Keratinocyte (primary cell): Measurements from ENCODE around the gene MAPK1. TPM values are rescaled to one million over a fixed set of nuclear protein-coding genes. Genes with fewer than 3 reads are reported as not detected.

Source experiments
- DNase-seq: peaks from one replicate; pipeline ENCODE4 v3.0.0-alpha.2; 2011; ENCODE audit warnings: low read depth, missing footprints, low spot score
- FAIRE-seq: peaks from 2 replicates; lab custom pipeline; 2011; peaks lifted over from hg19 to GRCh38; lab: Jason Lieb, UNC
- H2AFZ ChIP-seq: 2 replicates; pipeline ENCODE4 v1.6.0; 2012; ENCODE audit warnings: low read length, control low read depth, inconsistent platforms; ENCODE audit not compliant: control insufficient read depth
- H3K27ac ChIP-seq: 2 replicates; pipeline ENCODE4 v1.5.1; 2011; ENCODE audit warnings: low read length; ENCODE audit not compliant: control insufficient read depth, insufficient read depth
- H3K27me3 ChIP-seq: 3 replicates; pipeline ENCODE4 v1.6.0; 2011; ENCODE audit warnings: low read length; ENCODE audit not compliant: control insufficient read depth, insufficient read depth; ENCODE audit errors: extremely low read depth
- H3K36me3 ChIP-seq, 2 experiments: 2 replicates in 1 of 2; 3 replicates in 1 of 2; pipeline ENCODE4 v1.5.1; 2011; ENCODE audit warnings: low read length in 2 of 2, mild to moderate bottlenecking in 1 of 2; ENCODE audit not compliant: control insufficient read depth in 2 of 2, insufficient read depth in 2 of 2; ENCODE audit errors: extremely low read depth in 1 of 2
- H3K4me1 ChIP-seq: 3 replicates; pipeline ENCODE4 v1.5.1; 2011; ENCODE audit warnings: low read length; ENCODE audit not compliant: control insufficient read depth, insufficient read depth; ENCODE audit errors: extremely low read depth
- H3K4me2 ChIP-seq: 3 replicates; pipeline ENCODE4 v1.6.0; 2011; ENCODE audit warnings: low read depth, low read length; ENCODE audit not compliant: control insufficient read depth, insufficient read depth; ENCODE audit errors: extremely low read depth
- H3K4me3 ChIP-seq, 3 experiments: fragments of 200-600 bp in 1 of 3; sonication (generic) in 1 of 3; 2 replicates in 2 of 3; 3 replicates in 1 of 3; pipeline ENCODE4 v1.5.1; 2011 to 2016; ENCODE audit warnings: low read length in 3 of 3, mild to moderate bottlenecking in 3 of 3, control low read depth in 2 of 3, inconsistent platforms in 1 of 3, low read depth in 1 of 3, mixed read lengths in 1 of 3, mixed run types in 1 of 3, moderate library complexity in 1 of 3; ENCODE audit not compliant: control insufficient read depth in 2 of 3, insufficient read depth in 2 of 3; ENCODE audit errors: extremely low read depth in 1 of 3
- H3K79me2 ChIP-seq: 2 replicates; pipeline ENCODE4 v1.6.0; 2012; ENCODE audit warnings: low read length; ENCODE audit not compliant: control insufficient read depth, insufficient read depth
- H3K9ac ChIP-seq: 3 replicates; pipeline ENCODE4 v1.6.0; 2011; ENCODE audit warnings: low read length; ENCODE audit not compliant: control insufficient read depth, insufficient read depth; ENCODE audit errors: extremely low read depth
- H3K9me1 ChIP-seq: 3 replicates; pipeline ENCODE4 v1.6.0; 2011; ENCODE audit warnings: low read length; ENCODE audit not compliant: control insufficient read depth, insufficient read depth; ENCODE audit errors: extremely low read depth
- H3K9me3 ChIP-seq: 2 replicates; pipeline ENCODE4 v1.5.1; 2012; ENCODE audit warnings: low read depth, low read length; ENCODE audit not compliant: control insufficient read depth
- H4K20me1 ChIP-seq: 3 replicates; pipeline ENCODE4 v1.6.0; 2011; ENCODE audit warnings: low read length; ENCODE audit not compliant: control insufficient read depth, insufficient read depth; ENCODE audit errors: extremely low read depth
- EZH2 ChIP-seq: IDR thresholded peaks from one replicate; pipeline ENCODE4 v1.6.1; 2012; ENCODE audit warnings: inconsistent platforms, mild to moderate bottlenecking, low read length, moderate library complexity
- dilution Hi-C: fragments of 300-500 bp; cut with MboI; formaldehyde crosslinking; loops from one replicate; pipeline ENCODE4 v1.7.0; 2020; ENCODE audit warnings: low sequenced_read_pairs; ENCODE audit not compliant: extremely low pct_ligation_motif_present
- polyA plus RNA-seq, 5 experiments: library from polyadenylated mRNA; depleted of rRNA in 3 of 5; stranded (reverse) in 3 of 5; stranded (forward) in 1 of 5; unstranded in 1 of 5; fragments of >200 nt; gene quantifications; 1 replicate in 1 of 5; 2 replicates in 3 of 5; 3 replicates in 1 of 5; pipeline versions ENCODE4 v1.2.1 to v1.2.3, GENCODE V29; 2011 to 2012; ENCODE audit warnings: missing spikeins in 2 of 5, low read depth in 1 of 5, low replicate concordance in 1 of 5
- TF ChIP-seq, protein P1 (sequence below), 3 experiments: IDR thresholded peaks in 1 of 3; conservative IDR thresholded peaks in 1 of 3; optimal IDR thresholded peaks in 1 of 3; 2 replicates in 2 of 3; 3 replicates in 1 of 3; pipeline versions ENCODE3 to v1.5.1; 2011; ENCODE audit warnings: low read length in 3 of 3, mild to moderate bottlenecking in 3 of 3, moderate library complexity in 2 of 3, control low read depth in 1 of 3, inconsistent platforms in 1 of 3; ENCODE audit not compliant: insufficient read depth in 2 of 3; ENCODE audit errors: extremely low read depth in 1 of 3

The MAPK1 gene
- polyA plus RNA-seq, 1 donor (not counting 4 experiments of a cell fraction or from before 2014, with no cell fraction given), result 136 TPM

- Histone ChIP-seq H3K79me2 (no peaks in the 10 kb centered on the region), H3K27me3 (no peaks in the 10 kb centered on the region)
- no peak for FAIRE-seq
Observed at GRCh38 chr22:21904250-21904789, 36.9 kb upstream of the MAPK1 start.

GRCh38 chr22:21903283-21903682, 35.8 kb upstream of the MAPK1 start:
- no peaks in the 10 kb centered on the region for H3K79me2 ChIP-seq
- H3K4me3 ChIP-seq, result no peak overlapping the region
- H3K27ac ChIP-seq, result no peak overlapping the region
- H3K9ac ChIP-seq, result no peak overlapping the region
- no peak for DNase-seq
- no peak overlapping the region for H2AFZ ChIP-seq
- no peaks in the 10 kb centered on the region for H3K4me1 ChIP-seq
- H3K9me1 ChIP-seq, result no peaks in the 10 kb centered on the region
- no peaks in the 10 kb centered on the region for H3K9me3 ChIP-seq
- no peaks in the 10 kb centered on the region for H3K27me3 ChIP-seq
- TF ChIP-seq EZH2, result no peak
- TF ChIP-seq, protein P1, sequence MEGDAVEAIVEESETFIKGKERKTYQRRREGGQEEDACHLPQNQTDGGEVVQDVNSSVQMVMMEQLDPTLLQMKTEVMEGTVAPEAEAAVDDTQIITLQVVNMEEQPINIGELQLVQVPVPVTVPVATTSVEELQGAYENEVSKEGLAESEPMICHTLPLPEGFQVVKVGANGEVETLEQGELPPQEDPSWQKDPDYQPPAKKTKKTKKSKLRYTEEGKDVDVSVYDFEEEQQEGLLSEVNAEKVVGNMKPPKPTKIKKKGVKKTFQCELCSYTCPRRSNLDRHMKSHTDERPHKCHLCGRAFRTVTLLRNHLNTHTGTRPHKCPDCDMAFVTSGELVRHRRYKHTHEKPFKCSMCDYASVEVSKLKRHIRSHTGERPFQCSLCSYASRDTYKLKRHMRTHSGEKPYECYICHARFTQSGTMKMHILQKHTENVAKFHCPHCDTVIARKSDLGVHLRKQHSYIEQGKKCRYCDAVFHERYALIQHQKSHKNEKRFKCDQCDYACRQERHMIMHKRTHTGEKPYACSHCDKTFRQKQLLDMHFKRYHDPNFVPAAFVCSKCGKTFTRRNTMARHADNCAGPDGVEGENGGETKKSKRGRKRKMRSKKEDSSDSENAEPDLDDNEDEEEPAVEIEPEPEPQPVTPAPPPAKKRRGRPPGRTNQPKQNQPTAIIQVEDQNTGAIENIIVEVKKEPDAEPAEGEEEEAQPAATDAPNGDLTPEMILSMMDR (optimal IDR thresholded peaks at IDR 0.05 in 1 of 3, IDR thresholded peaks at IDR 0.05 in 1 of 3, conservative IDR thresholded peaks at IDR 0.05 in 1 of 3; ENCODE audit: extremely low read depth in 1 of 3, insufficient read depth in 2 of 3, low read length in 3 of 3), result no peak
- dilution Hi-C loops, result no loop called here
- H3K4me2 ChIP-seq, result no peak overlapping the region
- FAIRE-seq, result no peak
- H4K20me1 ChIP-seq, result no peaks in the 10 kb centered on the region
- H3K36me3 ChIP-seq, result no peaks in the 10 kb centered on the region

More at GRCh38 chr22:21904250-21904789, 36.9 kb upstream of the MAPK1 start:
- dilution Hi-C loops, result no loop called here
- Histone ChIP-seq H3K36me3 (no peaks in the 10 kb centered on the region), H3K4me3 (no peak overlapping the region), H3K4me2 (no peak overlapping the region), H4K20me1 (no peaks in the 10 kb centered on the region), H3K27ac (no peak overlapping the region), H3K9me1 (no peaks in the 10 kb centered on the region), H2AFZ (no peak overlapping the region), H3K9me3 (no peaks in the 10 kb centered on the region), H3K9ac (no peak overlapping the region), H3K4me1 (no peaks in the 10 kb centered on the region)
- TF ChIP-seq EZH2, result no peak
- TF ChIP-seq, protein P1 (optimal IDR thresholded peaks at IDR 0.05 in 1 of 3, IDR thresholded peaks at IDR 0.05 in 1 of 3, conservative IDR thresholded peaks at IDR 0.05 in 1 of 3; ENCODE audit: extremely low read depth in 1 of 3, insufficient read depth in 2 of 3, low read length in 3 of 3), result no peak
- DNase-seq, result no peak
